ENCODE measurements around the gene MCM8. TPM values are rescaled to one million over a fixed set of nuclear protein-coding genes. Genes with fewer than 3 reads are reported as not detected.
A peak's percentile ranks its signal among the peaks of the same experiment; 100 is the strongest.

Gene MCM8
- total RNA-seq, 1 experiment from 2014 or later = 27.0 TPM

DNA sequence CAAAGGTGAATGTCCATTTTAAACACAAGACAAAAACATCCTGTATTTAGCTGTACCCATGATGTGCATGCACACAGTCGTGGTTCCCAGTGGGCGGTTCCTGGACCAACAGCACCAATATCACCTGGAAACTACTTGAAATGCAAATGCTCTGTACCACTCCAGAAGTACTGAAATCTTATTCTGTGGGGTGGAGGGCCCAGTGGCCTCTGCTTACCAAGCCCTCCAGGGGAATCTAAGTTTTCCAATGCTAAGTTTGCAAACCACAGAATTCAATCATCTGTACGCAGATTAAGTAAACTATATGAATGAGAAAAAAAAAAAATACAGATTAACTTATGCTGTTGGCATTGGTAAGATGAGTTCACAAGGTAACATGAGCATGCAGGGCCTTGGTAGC is 14.2 kb upstream of the MCM8 start:
- no peak for ATAC-seq
- no peak for DNase-seq
- Histone ChIP-seq H3K9me3 (ENCODE audit: low read length) (no peaks in the 10 kb centered on the region), H3K4me1 (ENCODE audit: insufficient read depth, low read length) (no peaks in the 10 kb centered on the region), H3K9me2 (replicated peaks; ENCODE audit: low read length) (no peaks in the 10 kb centered on the region), H3K9ac (ENCODE audit: low read length) (no peak overlapping the region), H3F3A (ENCODE audit: low read length, unreplicated experiment) (no peaks in the 10 kb centered on the region), H3K36me3 (ENCODE audit: low read depth, low read length) (peaks cover 22% of the 10 kb centered on the region), H3K27ac (ENCODE audit: low read length) (no peak overlapping the region), H3K27me3 (ENCODE audit: low read length) (no peaks in the 10 kb centered on the region), H3K4me2 (ENCODE audit: low read length) (no peak overlapping the region), H2AFZ (ENCODE audit: low read length) (no peak overlapping the region), H4K20me1 (ENCODE audit: low read length) (no peaks in the 10 kb centered on the region), H3K4me3 (ENCODE audit: low read length) (no peak overlapping the region), H3K79me2 (ENCODE audit: low read length) (no peaks in the 10 kb centered on the region)
- intact Hi-C loops (cut with micrococcal nuclease) = no loop called here
- ChIA-PET CTCF (interaction anchor here (1.4 kb wide), 1 partner anchor 407 kb away, joined by 4 read pairs; no protein-coding TSS in a partner anchor), POLR2A (ENCODE audit: unreplicated experiment) (no interaction called here)
- TF ChIP-seq EZH2phosphoT487 (IDR thresholded peaks at IDR 0.05; ENCODE audit: borderline replicate concordance, low read length) (no peak), CTCF (conservative IDR thresholded peaks at IDR 0.05; ENCODE audit: low read depth, low read length) (no peak), EZH2 (IDR thresholded peaks at IDR 0.05; ENCODE audit: low read length, unreplicated experiment) (no peak)
- no TSS peak for BruUV-seq (replicated peaks)

GRCh38 chr20:5938456-5939029 is 11.9 kb upstream of the MCM8 start:
- H3F3A ChIP-seq (ENCODE audit: low read length, unreplicated experiment) = no peaks in the 10 kb centered on the region
- CTCF ChIA-PET = no interaction called here
- no peaks in the 10 kb centered on the region for H3K4me1 ChIP-seq (ENCODE audit: insufficient read depth, low read length)
- no peak overlapping the region for H3K4me2 ChIP-seq (ENCODE audit: low read length)
- H3K79me2 ChIP-seq (ENCODE audit: low read length) = no peaks in the 10 kb centered on the region
- no peak overlapping the region for H3K4me3 ChIP-seq (ENCODE audit: low read length)
- no TSS peak for BruUV-seq (replicated peaks)
- H3K9me2 ChIP-seq (replicated peaks; ENCODE audit: low read length) = no peaks in the 10 kb centered on the region
- no peaks in the 10 kb centered on the region for H3K27me3 ChIP-seq (ENCODE audit: low read length)
- POLR2A ChIA-PET (ENCODE audit: unreplicated experiment) = no interaction called here
- H2AFZ ChIP-seq (ENCODE audit: low read length) = no peak overlapping the region
- no peak for TF ChIP-seq CTCF (conservative IDR thresholded peaks at IDR 0.05; ENCODE audit: low read depth, low read length)
- no peak for TF ChIP-seq EZH2phosphoT487 (IDR thresholded peaks at IDR 0.05; ENCODE audit: borderline replicate concordance, low read length)
- TF ChIP-seq EZH2 (IDR thresholded peaks at IDR 0.05; ENCODE audit: low read length, unreplicated experiment) = no peak
- no peaks in the 10 kb centered on the region for H3K9me3 ChIP-seq (ENCODE audit: low read length)
- DNase-seq (no peak), ATAC-seq (no peak)
- intact Hi-C loops (cut with micrococcal nuclease) = no loop called here
- no peaks in the 10 kb centered on the region for H4K20me1 ChIP-seq (ENCODE audit: low read length)
- peaks cover 45% of the 10 kb centered on the region for H3K36me3 ChIP-seq (ENCODE audit: low read depth, low read length)
- H3K9ac ChIP-seq (ENCODE audit: low read length) = no peak overlapping the region
- H3K27ac ChIP-seq (ENCODE audit: low read length) = no peak overlapping the region

GRCh38 chr20:5945963-5946362 is 4.5 kb upstream of the MCM8 start:
- ChIA-PET POLR2A (ENCODE audit: unreplicated experiment) (no interaction called here), CTCF (no interaction called here)
- intact Hi-C loops (cut with micrococcal nuclease) = no loop called here
- peak overlapping the region; percentile 90 for H3K27ac ChIP-seq (ENCODE audit: low read length)
- H3K27me3 ChIP-seq (ENCODE audit: low read length) = no peaks in the 10 kb centered on the region
- peaks cover 5% of the 10 kb centered on the region for H3F3A ChIP-seq (ENCODE audit: low read length, unreplicated experiment)
- H4K20me1 ChIP-seq (ENCODE audit: low read length) = 0 out of 2 replicates have a peak, but pooled peaks cover 4% of the 10 kb centered on the region
- peaks cover 58% of the 10 kb centered on the region for H3K36me3 ChIP-seq (ENCODE audit: low read depth, low read length)
- H3K4me3 ChIP-seq (ENCODE audit: low read length) = no peak overlapping the region
- ATAC-seq (peak; percentile 15), DNase-seq (peak; percentile 89)
- peaks cover 44% of the 10 kb centered on the region for H3K4me1 ChIP-seq (ENCODE audit: insufficient read depth, low read length)
- H3K4me2 ChIP-seq (ENCODE audit: low read length) = peak overlapping the region; percentile 27
- H3K79me2 ChIP-seq (ENCODE audit: low read length) = peaks cover 49% of the 10 kb centered on the region
- TF ChIP-seq EZH2 (IDR thresholded peaks at IDR 0.05; ENCODE audit: low read length, unreplicated experiment) (no peak), CTCF (conservative IDR thresholded peaks at IDR 0.05; ENCODE audit: low read depth, low read length) (no peak), EZH2phosphoT487 (IDR thresholded peaks at IDR 0.05; ENCODE audit: borderline replicate concordance, low read length) (no peak)
- H3K9ac ChIP-seq (ENCODE audit: low read length) = peak overlapping the region; percentile 60
- no peaks in the 10 kb centered on the region for H3K9me3 ChIP-seq (ENCODE audit: low read length)
- no peaks in the 10 kb centered on the region for H3K9me2 ChIP-seq (replicated peaks; ENCODE audit: low read length)
- H2AFZ ChIP-seq (ENCODE audit: low read length) = no peak overlapping the region
- no TSS peak for BruUV-seq (replicated peaks)

All from PC-3 (cell line).